Loucy (cell line): ENCODE results near the gene ORC4.

Experiments used
- H2AFZ ChIP-seq: fragments of 200-600 bp; sonication (generic); 2 replicates; pipeline ENCODE4 v1.6.0; 2016; ENCODE audit warnings: antibody characterized with exemption, mild to moderate bottlenecking, low read length, moderate library complexity
- H3F3A ChIP-seq: fragments of 200-600 bp; 2 replicates; pipeline ENCODE4 v1.6.0; 2016; ENCODE audit warnings: antibody characterized with exemption, low read depth, mild to moderate bottlenecking
- H3K27me3 ChIP-seq: fragments of 200-600 bp; sonication (generic); 2 replicates; pipeline ENCODE4 v1.6.1; 2014; ENCODE audit warnings: low read length, mild to moderate bottlenecking; ENCODE audit not compliant: insufficient read depth, poor library complexity, severe bottlenecking
- H3K36me3 ChIP-seq: fragments of 200-600 bp; sonication (generic); 2 replicates; pipeline ENCODE4 v1.6.1; 2016; ENCODE audit warnings: low read length; ENCODE audit not compliant: insufficient read depth
- H3K4me1 ChIP-seq: fragments of 200-600 bp; sonication (generic); 2 replicates; pipeline ENCODE4 v1.5.1; 2014; ENCODE audit warnings: low read length, mild to moderate bottlenecking; ENCODE audit not compliant: insufficient read depth, poor library complexity, severe bottlenecking
- H3K4me2 ChIP-seq: fragments of 200-600 bp; sonication (generic); 2 replicates; pipeline ENCODE4 v1.6.0; 2014; ENCODE audit warnings: antibody characterized with exemption, low read length, low read depth, mild to moderate bottlenecking; ENCODE audit not compliant: poor library complexity, severe bottlenecking
- H3K4me3 ChIP-seq: fragments of 200-600 bp; sonication (generic); 2 replicates; pipeline ENCODE4 v1.5.1; 2014; ENCODE audit warnings: low read length, mild to moderate bottlenecking, mixed read lengths; ENCODE audit not compliant: poor library complexity, severe bottlenecking
- H3K79me2 ChIP-seq: fragments of 200-600 bp; sonication (generic); 2 replicates; pipeline ENCODE4 v1.6.1; 2014; ENCODE audit warnings: low read length; ENCODE audit not compliant: insufficient read depth
- H3K9ac ChIP-seq: fragments of 200-600 bp; sonication (generic); 2 replicates; pipeline ENCODE4 v1.6.0; 2014; ENCODE audit warnings: mild to moderate bottlenecking, low read depth, low read length, moderate library complexity; ENCODE audit not compliant: poor library complexity, severe bottlenecking
- H3K9me2 ChIP-seq: fragments of 200-600 bp; sonication (generic); replicated peaks from 2 replicates; pipeline ENCODE4 v1.6.1; 2016; ENCODE audit warnings: low read depth, low read length, mixed read lengths
- H3K9me3 ChIP-seq: fragments of 200-600 bp; sonication (generic); 2 replicates; pipeline ENCODE4 v1.6.1; 2014; ENCODE audit warnings: mild to moderate bottlenecking, antibody characterized with exemption, low read length, low read depth; ENCODE audit not compliant: insufficient read depth
- H4K20me1 ChIP-seq: fragments of 200-600 bp; sonication (generic); 2 replicates; pipeline ENCODE4 v1.6.0; 2014; ENCODE audit warnings: antibody characterized with exemption, low read length, mild to moderate bottlenecking; ENCODE audit not compliant: insufficient read depth, poor library complexity, severe bottlenecking
- CTCF ChIP-seq: fragments of 200-600 bp; sonication (generic); conservative IDR thresholded peaks from 2 replicates; pipeline ENCODE4 v1.5.1; 2014; ENCODE audit warnings: mild to moderate bottlenecking, antibody characterized with exemption, low read length
- EZH2phosphoT487 ChIP-seq: fragments of 200-600 bp; IDR thresholded peaks from 2 replicates; pipeline ENCODE4 v1.6.1; 2018; ENCODE audit warnings: antibody characterized with exemption, mild to moderate bottlenecking, moderate library complexity, borderline replicate concordance

The ORC4 gene

GRCh38 chr2:147924647-147925046, 95.9 kb downstream of the ORC4 start:
- no peak overlapping the region for H3K4me2 ChIP-seq
- no peaks in the 10 kb centered on the region for H3F3A ChIP-seq
- H3K27me3 ChIP-seq, result no peaks in the 10 kb centered on the region
- TF ChIP-seq CTCF (no peak), EZH2phosphoT487 (no peak)
- peaks cover 8% of the 10 kb centered on the region for H3K4me1 ChIP-seq
- no peak overlapping the region for H3K4me3 ChIP-seq
- H3K9ac ChIP-seq, result no peak overlapping the region
- no peaks in the 10 kb centered on the region for H3K36me3 ChIP-seq
- H3K79me2 ChIP-seq, result no peaks in the 10 kb centered on the region
- H2AFZ ChIP-seq, result no peak overlapping the region
- no peaks in the 10 kb centered on the region for H3K9me3 ChIP-seq
- no peaks in the 10 kb centered on the region for H4K20me1 ChIP-seq
- H3K9me2 ChIP-seq, result no peaks in the 10 kb centered on the region

DNA sequence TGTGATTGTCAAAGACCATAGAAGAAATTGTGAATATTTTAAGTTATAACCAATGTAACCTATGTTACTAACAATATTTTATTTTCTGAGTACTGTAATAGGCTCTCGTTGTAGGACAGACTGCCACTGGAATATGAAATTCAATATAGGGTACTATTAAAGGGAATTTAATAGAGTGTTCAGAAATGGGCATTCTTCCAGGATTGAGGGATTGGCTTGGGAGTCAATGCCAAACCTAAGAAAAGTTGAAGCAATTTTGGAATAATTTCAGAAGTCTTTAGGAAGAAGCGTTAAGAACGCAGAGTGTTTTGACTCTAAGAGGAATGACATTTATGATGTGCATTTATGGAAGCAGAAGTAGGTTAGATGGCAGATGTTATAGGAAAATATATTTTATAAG, 96.7 kb downstream of the ORC4 start:
- H3K4me2 ChIP-seq, result no peak overlapping the region
- peaks cover 8% of the 10 kb centered on the region for H3K4me1 ChIP-seq
- H3K36me3 ChIP-seq, result no peaks in the 10 kb centered on the region
- no peaks in the 10 kb centered on the region for H3F3A ChIP-seq
- H3K4me3 ChIP-seq, result no peak overlapping the region
- no peak for TF ChIP-seq EZH2phosphoT487
- H3K9me3 ChIP-seq, result no peaks in the 10 kb centered on the region
- H2AFZ ChIP-seq, result no peak overlapping the region
- no peaks in the 10 kb centered on the region for H3K27me3 ChIP-seq
- no peak overlapping the region for H3K9ac ChIP-seq
- no peaks in the 10 kb centered on the region for H3K79me2 ChIP-seq
- H3K9me2 ChIP-seq, result no peaks in the 10 kb centered on the region
- no peaks in the 10 kb centered on the region for H4K20me1 ChIP-seq

GRCh38 chr2:147917161-147917560, 103.4 kb downstream of the ORC4 start:
- Histone ChIP-seq H3K9ac (no peak overlapping the region), H3K27me3 (peaks cover 4% of the 10 kb centered on the region), H4K20me1 (no peaks in the 10 kb centered on the region), H3K4me1 (no peaks in the 10 kb centered on the region), H2AFZ (no peak overlapping the region), H3K9me2 (no peaks in the 10 kb centered on the region), H3K4me3 (no peak overlapping the region), H3K36me3 (no peaks in the 10 kb centered on the region), H3K79me2 (no peaks in the 10 kb centered on the region), H3K4me2 (no peak overlapping the region), H3F3A (no peaks in the 10 kb centered on the region), H3K9me3 (no peaks in the 10 kb centered on the region)
- no peak for TF ChIP-seq EZH2phosphoT487
- no peak for TF ChIP-seq CTCF

- TF ChIP-seq EZH2phosphoT487, result no peak
- TF ChIP-seq CTCF, result no peak
- Histone ChIP-seq H3K9me2 (no peaks in the 10 kb centered on the region), H2AFZ (no peak overlapping the region), H3K27me3 (peaks cover 4% of the 10 kb centered on the region), H3K4me2 (no peak overlapping the region), H3K79me2 (no peaks in the 10 kb centered on the region), H3K4me3 (no peak overlapping the region), H3K9ac (no peak overlapping the region), H3K36me3 (no peaks in the 10 kb centered on the region), H3F3A (no peaks in the 10 kb centered on the region), H3K9me3 (no peaks in the 10 kb centered on the region), H4K20me1 (no peaks in the 10 kb centered on the region), H3K4me1 (no peaks in the 10 kb centered on the region)
Measured at GRCh38 chr2:147916723-147917122, 103.8 kb downstream of the ORC4 start.
